Measurements from ENCODE around the gene VWA8.
A peak's percentile ranks its signal among the peaks of the same experiment; 100 is the strongest.

VWA8 gene

GRCh38 chr13:41811588-41812021 lies 149.3 kb downstream of the VWA8 start:
- DNase-seq (ENCODE audit: low read depth in 1 of 2, low spot score in 1 of 2), result no peak

GRCh38 chr13:41809962-41810361 lies 150.9 kb downstream of the VWA8 start:
- no peak for DNase-seq (ENCODE audit: low read depth in 1 of 2, low spot score in 1 of 2)

- DNase-seq (ENCODE audit: low read depth in 1 of 2, low spot score in 1 of 2), result peak in 1 of 2 donors; percentile 11
These were observed 157.5 kb downstream of the VWA8 start for GRCh38 chr13:41803445-41803735.

- no peak for DNase-seq (ENCODE audit: low read depth in 1 of 2, low spot score in 1 of 2)
These were observed 158.0 kb downstream of the VWA8 start for GRCh38 chr13:41802684-41803444.

GRCh38 chr13:41802043-41802683 lies 158.7 kb downstream of the VWA8 start:
- DNase-seq (ENCODE audit: low read depth in 1 of 2, low spot score in 1 of 2), result no peak

- DNase-seq (ENCODE audit: low read depth in 1 of 2, low spot score in 1 of 2), result no peak
These were observed 169.9 kb downstream of the VWA8 start for GRCh38 chr13:41791056-41791455.

- no peak for DNase-seq (ENCODE audit: low read depth in 1 of 2, low spot score in 1 of 2)
These were observed 172.4 kb downstream of the VWA8 start for GRCh38 chr13:41788552-41788951.

GRCh38 chr13:41785402-41786172 lies 175.3 kb downstream of the VWA8 start:
- no peak for DNase-seq (ENCODE audit: low read depth in 1 of 2, low spot score in 1 of 2)

GRCh38 chr13:41782086-41782485 lies 178.8 kb downstream of the VWA8 start:
- no peak for DNase-seq (ENCODE audit: low read depth in 1 of 2, low spot score in 1 of 2)

- no peak for DNase-seq (ENCODE audit: low read depth in 1 of 2, low spot score in 1 of 2)
These were observed 179.9 kb downstream of the VWA8 start for GRCh38 chr13:41780715-41781706.

GRCh38 chr13:41775251-41775650 lies 185.7 kb downstream of the VWA8 start:
- DNase-seq (ENCODE audit: low read depth in 1 of 2, low spot score in 1 of 2), result no peak

- no peak for DNase-seq (ENCODE audit: low read depth in 1 of 2, low spot score in 1 of 2)
These were observed 186.2 kb downstream of the VWA8 start for GRCh38 chr13:41774605-41775218.

- DNase-seq (ENCODE audit: low read depth in 1 of 2, low spot score in 1 of 2), result no peak
These were observed 193.1 kb downstream of the VWA8 start for GRCh38 chr13:41767801-41768200.

GRCh38 chr13:41766439-41766838 lies 194.5 kb downstream of the VWA8 start:
- DNase-seq (ENCODE audit: low read depth in 1 of 2, low spot score in 1 of 2), result no peak

GRCh38 chr13:41765813-41766212 lies 195.1 kb downstream of the VWA8 start:
- DNase-seq (ENCODE audit: low read depth in 1 of 2, low spot score in 1 of 2), result no peak

- no peak for DNase-seq (ENCODE audit: low read depth in 1 of 2, low spot score in 1 of 2)
These were observed 195.9 kb downstream of the VWA8 start for GRCh38 chr13:41765020-41765419.

GRCh38 chr13:41764558-41764957 lies 196.4 kb downstream of the VWA8 start:
- no peak for DNase-seq (ENCODE audit: low read depth in 1 of 2, low spot score in 1 of 2)

GRCh38 chr13:41763782-41764181 lies 197.1 kb downstream of the VWA8 start:
- DNase-seq (ENCODE audit: low read depth in 1 of 2, low spot score in 1 of 2), result no peak

GRCh38 chr13:41762796-41763195 lies 198.1 kb downstream of the VWA8 start:
- DNase-seq (ENCODE audit: low read depth in 1 of 2, low spot score in 1 of 2), result no peak

- DNase-seq (ENCODE audit: low read depth in 1 of 2, low spot score in 1 of 2), result no peak
These were observed 204.6 kb downstream of the VWA8 start for GRCh38 chr13:41756198-41756880.
